GM18502 (cell line): ENCODE measurements around the gene ZCCHC9.
"Not testable (repeated sequence)": the region's sequence is repeated elsewhere in the genome, so short reads cannot be mapped to it uniquely, and the experiment has no call there.

ENCODE experiments used
- ATAC-seq: cut with Tn5 transposase; IDR thresholded peaks from one replicate; pipeline ENCODE4 v1.9.1; 2021; ENCODE audit warnings: mild to moderate bottlenecking; ENCODE audit not compliant: unreplicated experiment, poor library complexity

Gene ZCCHC9, protein sequence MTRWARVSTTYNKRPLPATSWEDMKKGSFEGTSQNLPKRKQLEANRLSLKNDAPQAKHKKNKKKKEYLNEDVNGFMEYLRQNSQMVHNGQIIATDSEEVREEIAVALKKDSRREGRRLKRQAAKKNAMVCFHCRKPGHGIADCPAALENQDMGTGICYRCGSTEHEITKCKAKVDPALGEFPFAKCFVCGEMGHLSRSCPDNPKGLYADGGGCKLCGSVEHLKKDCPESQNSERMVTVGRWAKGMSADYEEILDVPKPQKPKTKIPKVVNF

DNA sequence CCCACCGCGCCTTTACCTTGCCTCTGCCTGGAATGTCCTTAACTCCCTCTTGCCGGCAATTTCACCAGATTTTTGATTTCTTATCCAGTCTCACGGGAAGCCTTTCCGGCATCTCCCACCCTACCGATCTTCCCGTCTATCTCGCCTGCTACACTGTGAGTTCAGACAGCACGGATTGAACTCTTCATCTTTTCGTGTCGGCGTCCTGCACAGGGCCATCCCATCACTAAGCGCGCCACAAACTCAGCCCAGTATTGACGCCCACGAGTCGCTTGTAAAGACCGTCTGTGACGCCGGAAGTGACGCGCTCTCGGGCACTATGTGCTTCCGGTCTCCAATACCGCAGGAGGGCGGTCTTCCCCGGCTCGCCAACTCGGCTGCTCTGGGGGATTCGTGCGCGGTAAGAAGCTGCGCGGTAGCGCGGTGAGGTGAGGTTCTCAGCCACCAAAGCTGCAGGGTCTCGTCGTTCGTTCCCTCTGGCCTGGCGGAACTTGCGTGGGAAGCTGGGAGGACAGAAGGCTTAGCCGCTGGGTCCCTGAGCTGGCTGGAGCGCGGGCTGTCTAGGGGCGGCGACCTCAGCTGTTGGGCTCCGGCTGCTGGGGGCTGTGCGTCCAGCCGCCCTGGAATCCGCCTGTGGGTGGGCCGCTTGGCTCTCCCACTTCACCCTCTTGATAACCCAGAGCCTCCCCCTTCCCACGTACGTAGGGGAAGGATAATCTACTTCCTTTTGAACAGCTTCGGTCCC lies at the start of gene ZCCHC9:
ZCCHC9 (plus strand) TSS at position 317 of the 745 bp plus-strand sequence. CDS start 3,171 bp downstream, outside the sequence.
- ATAC-seq: peak; percentile 97

DNA sequence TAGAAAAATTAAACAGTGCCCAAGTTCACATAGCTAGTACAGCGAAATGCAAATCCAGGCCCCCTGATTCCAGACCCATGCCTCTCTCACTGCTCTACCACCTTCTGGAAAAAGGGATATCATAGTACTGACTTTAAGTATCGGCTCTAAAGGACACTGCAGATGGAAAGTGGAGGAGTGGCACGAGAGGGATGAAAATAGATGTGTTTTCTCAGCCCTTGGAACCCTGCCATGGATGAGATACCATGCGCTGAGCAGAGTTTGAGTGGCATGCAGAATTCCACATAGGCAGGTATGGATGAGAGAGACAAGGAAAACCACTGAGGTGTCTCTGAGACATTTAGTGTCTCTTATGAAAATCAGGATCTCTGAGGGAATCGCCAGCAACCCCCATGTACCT lies 49.5 kb upstream of the ZCCHC9 start:
- ATAC-seq: no peak

DNA sequence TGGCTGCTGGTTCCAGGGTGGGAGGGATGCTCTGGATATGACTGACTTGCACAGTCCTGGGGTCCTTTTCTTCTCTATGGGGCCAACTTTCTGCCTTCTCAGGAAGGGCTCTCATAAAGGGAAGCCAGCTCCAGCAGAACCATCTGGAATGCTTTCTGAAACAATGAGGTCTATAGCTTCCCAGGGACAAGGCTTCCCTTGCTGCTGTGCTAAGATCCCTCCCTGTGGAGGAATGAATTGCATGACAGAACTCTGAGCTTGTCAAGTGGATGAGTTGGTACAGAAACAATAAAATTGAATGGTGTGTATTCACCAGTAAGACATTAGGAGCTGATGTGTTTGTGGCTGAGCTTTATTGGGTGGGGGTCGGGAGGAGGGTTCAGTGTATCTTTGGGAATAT lies 48.5 kb upstream of the ZCCHC9 start:
- ATAC-seq: no peak

DNA sequence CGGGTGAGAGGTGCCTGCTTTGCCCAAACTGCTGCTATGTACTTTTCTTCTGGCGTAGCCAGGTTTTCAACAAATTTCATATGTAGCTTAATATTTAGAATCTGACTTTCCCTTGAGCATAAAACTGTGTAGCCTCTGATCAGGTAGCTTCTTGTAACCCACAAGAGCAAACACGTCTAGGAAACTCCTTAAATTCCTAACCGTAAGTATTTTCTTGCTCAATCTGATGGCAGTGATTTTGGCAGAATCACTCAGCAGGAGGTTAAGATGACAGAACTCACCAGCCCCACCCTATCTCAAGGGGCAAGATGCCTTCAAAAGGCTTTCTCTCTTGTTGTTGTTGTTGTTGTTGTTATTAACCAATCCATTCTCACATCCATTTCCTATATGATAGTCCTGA lies 47.5 kb upstream of the ZCCHC9 start:
- ATAC-seq: no peak

DNA sequence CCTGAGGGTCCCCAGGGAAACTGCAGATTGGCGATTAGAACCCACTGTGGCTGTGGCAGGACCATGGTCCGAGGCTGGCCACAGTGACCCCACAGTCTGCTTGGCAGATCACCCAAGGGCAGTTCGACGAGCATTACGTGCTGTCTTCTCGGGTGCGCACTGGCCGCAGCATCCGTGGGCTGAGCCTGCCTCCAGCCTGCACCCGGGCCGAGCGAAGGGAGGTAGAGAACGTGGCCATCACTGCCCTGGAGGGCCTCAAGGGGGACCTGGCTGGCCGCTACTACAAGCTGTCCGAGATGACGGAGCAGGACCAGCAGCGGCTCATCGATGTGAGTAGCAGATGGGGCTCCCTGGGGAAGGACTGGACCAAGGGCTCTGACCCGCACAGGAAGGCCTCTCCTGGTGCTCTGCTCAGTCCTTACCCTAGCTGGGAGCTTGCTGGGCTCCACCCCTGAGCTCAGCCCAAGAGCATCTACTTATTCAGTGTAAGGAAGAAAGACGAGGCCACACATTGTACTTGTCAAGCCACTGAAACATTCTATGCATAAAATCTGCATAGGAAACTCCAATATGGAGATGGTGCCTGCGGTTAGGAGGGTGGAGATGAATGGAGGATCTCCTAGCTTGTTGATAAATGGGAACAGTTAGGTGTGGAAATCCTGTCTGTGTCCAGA lies 46.4 kb upstream of the ZCCHC9 start:
- ATAC-seq: no peak

DNA sequence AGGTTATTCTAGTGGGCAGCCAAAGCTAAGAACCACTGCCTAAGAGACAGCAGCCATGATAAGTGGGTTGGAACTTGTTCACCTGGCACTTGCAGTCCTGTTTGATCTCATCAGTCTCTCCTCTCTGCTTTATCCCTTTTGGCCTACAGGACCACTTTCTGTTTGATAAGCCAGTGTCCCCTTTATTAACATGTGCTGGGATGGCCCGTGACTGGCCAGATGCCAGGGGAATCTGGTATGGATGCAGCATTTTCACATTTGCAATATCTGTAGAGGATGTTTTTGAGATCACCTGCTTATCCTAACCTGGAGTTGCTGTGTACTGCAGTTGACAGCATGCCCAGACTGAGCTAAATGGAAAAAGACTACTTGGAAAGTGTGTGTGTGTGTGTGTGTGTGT lies 44.6 kb upstream of the ZCCHC9 start:
- no peak for ATAC-seq

DNA sequence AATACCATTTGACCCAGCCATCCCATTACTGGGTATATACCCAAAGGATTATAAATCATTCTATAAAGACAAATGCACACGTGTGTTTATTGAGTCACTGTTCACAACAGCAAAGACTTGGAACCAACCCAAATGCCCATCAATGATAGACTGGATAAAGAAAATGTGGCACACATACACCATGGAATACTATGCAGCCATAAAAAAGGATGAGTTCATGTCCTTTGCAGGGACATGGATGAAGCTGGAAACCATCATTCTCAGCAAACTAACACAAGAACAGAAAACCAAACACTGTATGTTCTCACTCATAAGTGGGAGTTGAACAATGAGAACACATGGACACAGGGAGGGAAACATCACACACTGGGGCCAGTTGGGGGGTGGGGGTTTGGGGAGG lies 38.6 kb upstream of the ZCCHC9 start:
- ATAC-seq: not testable (repeated sequence)

DNA sequence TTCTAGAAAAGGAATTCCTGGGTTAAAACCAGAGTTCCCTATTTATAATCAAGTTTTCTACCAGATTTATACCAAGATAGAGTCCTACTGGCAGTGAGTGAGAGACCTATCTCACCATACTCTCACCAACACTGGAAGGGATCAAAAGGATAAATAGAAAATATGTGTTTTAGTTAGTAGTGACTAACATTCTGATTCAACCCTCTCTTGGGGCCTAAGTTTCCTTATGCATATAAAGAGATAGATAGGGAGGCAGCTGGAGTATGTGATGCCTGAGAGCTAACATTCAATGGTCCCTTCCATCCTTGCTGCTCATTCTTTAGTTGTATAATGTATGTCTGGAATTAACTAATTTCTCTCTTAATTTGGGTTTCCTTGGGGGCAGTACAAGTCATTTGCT lies 36.3 kb upstream of the ZCCHC9 start:
- ATAC-seq: no peak

DNA sequence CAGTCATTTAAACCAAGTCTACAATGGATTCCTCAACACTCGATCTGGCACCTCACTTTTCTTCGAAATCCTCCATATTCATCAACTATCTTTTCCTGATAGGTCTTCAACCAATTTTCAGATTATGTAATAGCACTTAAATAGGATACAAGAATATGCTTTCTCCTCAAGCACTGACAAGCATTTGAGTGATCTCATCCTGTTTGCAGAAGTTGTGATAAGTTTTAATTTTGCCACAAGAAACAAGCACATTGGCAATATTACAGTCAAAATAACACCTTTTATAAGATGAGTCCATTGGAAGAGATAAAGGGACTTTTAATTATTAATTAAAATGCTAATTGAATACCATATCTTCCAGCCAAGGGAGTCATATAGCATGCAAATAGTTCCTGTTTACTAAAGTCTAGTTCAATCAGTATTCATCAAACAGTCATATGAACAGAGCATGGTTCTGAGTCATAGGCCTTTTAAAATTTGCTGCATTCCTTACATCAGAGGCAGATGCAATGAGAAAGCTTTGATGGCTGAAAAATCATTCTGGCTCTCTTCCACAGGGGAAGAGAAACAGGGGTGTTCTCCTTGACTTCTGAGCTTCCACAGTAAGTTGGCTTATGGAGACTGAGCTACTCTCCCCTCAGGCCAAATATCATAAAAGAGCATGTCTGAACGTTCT lies 32.7 kb upstream of the ZCCHC9 start:
- ATAC-seq: no peak

DNA sequence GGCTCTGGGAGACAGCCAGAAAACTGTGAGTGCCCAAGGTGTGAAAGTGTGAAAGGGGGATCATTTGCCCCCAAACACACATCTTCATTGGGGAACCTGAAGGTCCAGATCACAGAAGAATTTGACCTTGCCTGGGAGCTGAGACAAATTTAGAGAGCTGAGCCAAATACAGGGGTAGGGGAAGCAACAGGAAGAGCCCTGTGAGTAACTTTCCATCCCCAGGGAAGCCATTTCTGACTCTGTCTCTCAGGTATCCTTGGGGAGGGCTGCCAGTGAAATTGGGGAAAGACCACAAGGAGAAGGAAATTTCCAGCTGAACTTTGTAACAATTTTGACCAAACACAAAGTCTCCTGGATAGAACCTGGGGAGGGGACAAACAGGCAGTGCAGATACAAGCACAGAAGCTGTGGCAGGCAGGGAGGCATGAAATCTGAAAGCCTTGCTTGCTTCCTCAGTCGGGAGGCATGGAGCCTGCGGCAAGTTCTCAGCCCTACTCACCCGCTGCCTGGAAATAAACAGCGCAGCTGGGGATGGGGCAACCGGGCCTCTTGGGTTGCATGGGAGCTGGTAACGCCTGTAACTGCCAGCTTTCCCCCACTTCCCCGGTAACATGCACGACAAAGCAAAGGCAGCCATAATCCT lies 31.5 kb upstream of the ZCCHC9 start:
- no peak for ATAC-seq

DNA sequence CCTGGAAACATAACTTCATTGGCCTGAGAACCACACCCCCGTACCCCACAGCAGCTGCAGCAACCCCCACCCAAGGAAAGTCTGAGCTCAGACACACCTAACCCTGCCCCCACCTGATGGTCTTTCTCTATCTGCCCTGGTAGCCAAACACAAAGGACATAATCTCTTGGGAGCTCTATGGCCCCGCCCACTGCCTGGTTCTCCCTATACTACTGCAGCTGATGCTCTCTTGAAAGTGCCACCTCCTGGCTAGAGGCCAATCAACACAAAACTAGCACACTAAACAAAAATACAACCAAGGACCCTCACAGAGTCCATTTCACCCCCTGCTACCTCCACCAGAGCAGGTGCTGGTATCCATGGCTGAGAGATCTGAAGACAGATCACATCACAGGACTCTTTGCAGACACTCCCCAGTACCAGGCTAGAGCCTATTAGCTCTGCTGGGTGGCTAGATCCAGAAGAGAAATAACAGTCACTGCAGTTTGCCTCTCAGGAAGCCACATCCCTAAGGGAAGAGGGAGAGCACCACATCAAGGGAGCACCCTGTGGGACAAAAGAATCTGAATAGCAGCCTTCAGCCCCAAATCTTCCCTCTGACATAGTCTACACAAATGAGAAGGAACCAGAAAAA lies 30.9 kb upstream of the ZCCHC9 start:
- ATAC-seq: not testable (repeated sequence)

DNA sequence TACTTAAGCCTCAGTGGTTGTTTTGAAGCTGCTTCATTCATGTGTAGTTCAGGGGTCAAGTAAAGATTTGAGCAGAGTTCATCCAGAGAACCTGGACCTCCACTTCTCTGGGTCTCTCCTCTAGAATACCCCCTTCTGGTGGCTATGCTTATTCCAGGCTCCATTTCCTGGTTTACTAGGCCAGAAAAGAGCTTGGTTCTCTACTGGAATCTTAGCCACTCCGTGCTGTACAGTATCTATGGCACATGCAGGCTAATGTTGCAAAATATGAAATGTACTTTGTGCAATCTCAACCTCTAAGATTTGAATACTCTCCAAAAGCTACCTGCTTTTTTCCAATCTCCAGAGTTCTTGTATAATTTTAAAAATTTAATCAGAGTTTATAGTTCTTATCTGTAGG lies 17.4 kb upstream of the ZCCHC9 start:
- ATAC-seq: no peak

DNA sequence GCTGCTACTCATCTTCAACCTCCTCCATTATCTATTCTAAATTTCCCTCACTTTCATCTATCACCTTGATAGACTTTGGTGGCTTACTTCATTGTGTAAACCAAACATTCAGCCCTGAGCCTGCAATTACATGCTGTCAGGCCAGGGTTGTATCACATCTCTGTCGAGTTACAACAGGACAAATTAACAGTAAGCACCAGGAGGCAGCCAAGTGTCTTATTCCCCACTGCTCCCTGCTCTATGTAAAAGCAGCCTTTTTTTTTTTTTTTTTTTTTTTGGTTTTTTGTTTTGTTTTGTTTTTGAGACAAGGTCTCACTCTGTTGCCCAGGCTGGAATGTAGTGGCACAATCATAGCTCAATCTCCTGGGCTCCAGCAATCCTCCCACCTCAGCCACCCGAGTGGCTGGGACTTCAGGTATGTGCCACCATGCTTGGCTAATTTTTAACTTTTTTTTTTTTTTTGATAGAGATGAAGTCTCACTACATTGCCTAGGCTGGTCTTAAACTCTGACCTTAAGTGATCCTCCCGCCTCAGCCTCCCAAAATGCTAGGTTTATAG lies 15.2 kb upstream of the ZCCHC9 start:
- ATAC-seq: no peak

DNA sequence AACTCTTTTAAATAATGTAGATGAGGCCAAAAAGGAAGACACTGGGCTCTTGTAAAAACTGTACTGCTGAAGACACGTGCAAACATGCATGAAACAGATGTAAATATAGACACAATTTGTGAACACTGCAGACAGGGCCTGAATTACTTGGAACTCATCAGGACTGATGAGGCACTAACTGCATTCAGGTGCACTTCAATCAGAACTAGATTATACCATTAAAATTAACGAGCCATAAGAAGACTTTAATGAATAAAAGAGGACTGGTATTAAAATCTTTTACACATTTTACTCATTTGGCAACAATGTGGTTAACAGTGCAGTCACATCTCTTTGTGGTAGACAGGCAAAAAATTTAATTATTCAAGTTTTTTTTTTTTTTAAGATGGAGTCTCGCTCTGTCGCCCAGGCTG lies 13.4 kb upstream of the ZCCHC9 start:
- ATAC-seq: peak; percentile 70

DNA sequence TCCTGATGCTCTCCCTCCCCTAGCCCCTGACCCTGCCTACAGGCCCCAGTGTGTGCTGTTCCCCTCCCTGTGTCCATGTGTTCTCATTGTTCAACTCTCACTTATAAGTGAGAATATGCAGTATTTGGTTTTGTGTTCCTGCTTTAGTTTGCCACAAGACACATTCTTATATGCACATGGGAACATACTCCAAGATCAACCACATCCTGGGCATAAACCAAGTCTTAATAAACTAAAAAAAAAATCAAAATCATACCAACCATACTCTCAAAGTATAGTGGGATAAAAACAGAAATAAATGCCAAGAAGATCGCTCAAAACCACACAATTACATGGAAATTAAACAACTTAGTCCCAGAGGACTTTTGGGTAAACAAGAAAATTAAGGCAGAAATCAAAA lies 11.2 kb upstream of the ZCCHC9 start:
- ATAC-seq: no peak

DNA sequence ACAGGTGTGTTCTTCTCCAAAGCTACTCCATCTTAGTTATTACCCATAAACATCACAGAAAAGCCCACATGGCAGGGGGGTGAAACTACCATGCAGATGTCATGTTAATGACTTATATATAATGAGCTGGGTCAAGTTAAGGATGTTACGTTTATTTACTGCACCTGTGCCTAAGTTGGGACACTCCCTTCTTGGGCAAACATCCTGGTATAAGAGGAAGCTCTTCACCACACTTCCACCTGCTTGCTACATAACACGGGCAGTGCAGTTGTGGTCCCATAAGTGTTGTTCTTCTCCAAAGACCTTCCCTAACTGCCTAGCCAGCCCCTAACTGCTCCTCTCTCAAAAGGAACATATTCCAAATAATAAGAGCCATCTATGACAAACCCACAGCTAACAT lies 9.3 kb upstream of the ZCCHC9 start:
- ATAC-seq: no peak

DNA sequence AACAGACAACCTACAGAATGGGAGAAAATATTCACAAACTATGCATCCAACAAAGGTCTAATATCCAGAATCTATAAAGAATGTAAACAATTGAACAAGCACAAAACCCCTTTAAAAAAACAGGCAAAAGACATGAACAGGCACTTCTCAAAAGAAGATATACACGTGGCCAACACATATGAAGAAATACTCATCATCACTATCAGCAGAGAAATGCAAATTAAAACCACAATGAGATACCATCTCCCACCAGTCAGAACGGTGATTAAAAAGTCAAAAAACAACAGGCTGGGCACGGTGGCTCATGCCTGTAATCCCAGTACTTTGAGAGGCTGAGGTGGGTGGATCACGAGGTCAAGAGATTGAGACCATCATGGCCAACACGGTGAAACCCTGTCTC lies 7.4 kb upstream of the ZCCHC9 start:
- not testable (repeated sequence) for ATAC-seq

DNA sequence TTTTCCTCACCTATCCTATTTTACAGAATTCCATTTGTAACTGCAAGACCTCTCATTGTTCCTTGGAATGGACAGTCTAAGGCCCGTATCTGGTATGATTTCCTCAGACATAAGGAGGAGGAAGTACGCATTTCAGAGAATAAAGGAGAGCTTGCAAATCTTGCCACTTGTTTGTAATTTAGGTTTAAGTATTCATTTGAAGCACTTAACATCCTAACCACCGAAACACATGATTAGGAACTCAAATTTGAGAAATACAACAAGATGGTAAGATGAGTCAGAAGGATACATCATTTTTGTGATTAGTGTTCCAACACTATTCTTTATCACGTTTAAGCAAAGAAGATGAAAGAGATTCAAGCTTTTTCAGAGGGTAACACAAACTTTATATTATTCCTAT lies 3.9 kb upstream of the ZCCHC9 start:
- ATAC-seq: no peak

DNA sequence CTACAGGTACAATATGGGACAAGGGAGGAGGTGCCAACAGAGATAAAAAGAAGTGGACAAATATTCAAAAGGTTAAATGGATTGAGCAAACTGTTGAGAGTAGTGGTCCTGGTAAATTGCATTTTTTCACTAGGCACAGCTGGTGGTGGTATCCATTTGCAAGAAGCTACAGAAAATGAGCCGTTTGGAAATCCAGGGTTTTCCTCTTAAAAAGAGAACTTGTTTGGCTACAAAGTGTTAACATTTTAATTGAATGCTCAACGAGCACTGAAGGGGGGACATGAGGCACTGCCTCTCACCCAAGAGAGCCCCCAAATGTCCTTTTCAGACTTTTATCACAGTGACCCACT lies 491 bp upstream of the ZCCHC9 start:
- ATAC-seq: no peak

DNA sequence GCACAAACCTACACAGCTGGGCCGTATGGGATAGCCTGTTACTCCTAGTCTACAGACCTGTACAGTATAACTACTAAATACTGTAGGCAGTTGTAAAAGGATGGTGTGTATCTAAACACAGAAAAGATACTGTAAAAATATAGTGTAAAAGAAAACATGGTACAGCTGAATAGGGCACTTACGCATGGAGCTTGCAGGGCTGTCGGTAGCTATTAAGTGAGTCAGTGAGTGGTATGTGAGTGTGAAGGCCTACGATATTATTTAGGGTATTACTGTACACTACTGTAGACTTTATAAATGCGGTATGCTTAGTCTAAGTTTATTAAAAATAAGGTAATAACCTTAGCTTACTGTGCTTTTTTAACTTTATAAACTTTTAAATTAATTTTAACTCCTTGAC lies 1.2 kb downstream of the ZCCHC9 start:
- ATAC-seq: no peak
